GM12878 (cell line): ENCODE measurements around the gene LGI4. TPM values are rescaled to one million over a fixed set of nuclear protein-coding genes. Genes with fewer than 3 reads are reported as not detected.

Experiments
- ATAC-seq: fragments of 200-7000 bp; cut with Tn5 transposase; 3 replicates; pipeline ENCODE4 v1.9.1; 2020; ENCODE audit warnings: mild to moderate bottlenecking, moderate library complexity
- BruUV-seq: library from RNA; stranded (reverse); fragments of 400-500 nt; replicated peaks from 2 replicates; lab custom pipeline; 2021; lab: Mats Ljungman, UMichigan
- CTCF ChIA-PET: fragments of 300-600 bp; sonication (Branson Sonifier 250); formaldehyde crosslinking; extraction: SDS; loops from one replicate; lab custom pipeline; 2021; ENCODE audit warnings: inconsistent platforms; lab: Yijun Ruan, JAX
- POLR2A ChIA-PET: fragments of 350-600 bp; formaldehyde crosslinking; extraction: SDS; loops from one replicate; lab custom pipeline; 2021; ENCODE audit warnings: inconsistent platforms; lab: Charles Lee
- RAD21 ChIA-PET: fragments of 300-600 bp; sonication (Branson Sonifier 250); formaldehyde crosslinking; loops from one replicate; lab custom pipeline; 2023; ENCODE audit warnings: antibody characterized with exemption; ENCODE audit not compliant: unreplicated experiment; lab: Charles Lee
- SMC1A ChIA-PET: fragments of 300-600 bp; sonication (Branson Sonifier 250); formaldehyde crosslinking; loops from one replicate; lab custom pipeline; 2023; ENCODE audit not compliant: unreplicated experiment, uncharacterized antibody; lab: Charles Lee
- DNase-seq: peaks from one replicate; pipeline ENCODE4 v3.0.0-alpha.2; 2011; ENCODE audit warnings: low read depth, low spot score
- FAIRE-seq: peaks from 3 replicates; lab custom pipeline; 2011; peaks lifted over from hg19 to GRCh38; lab: Jason Lieb, UNC
- H2AFZ ChIP-seq: 2 replicates; pipeline ENCODE4 v1.6.0; 2011; ENCODE audit warnings: low read depth, low read length, control low read depth; ENCODE audit not compliant: control insufficient read depth
- H3K27ac ChIP-seq: 2 replicates; pipeline ENCODE4 v1.5.1; 2011; ENCODE audit warnings: control low read depth; ENCODE audit not compliant: control insufficient read depth, insufficient read depth
- H3K27me3 ChIP-seq, 2 experiments: replicated peaks in 1 of 2; 2 replicates each; pipeline versions ENCODE4 v1.6.0 to v1.6.1; 2011; ENCODE audit warnings: low read length in 1 of 2; ENCODE audit not compliant: control insufficient read depth in 2 of 2, insufficient read depth in 2 of 2
- H3K36me3 ChIP-seq, 2 experiments: 2 replicates each; pipeline ENCODE4 v1.5.1; 2011; ENCODE audit warnings: low read length in 1 of 2; ENCODE audit not compliant: control insufficient read depth in 2 of 2, insufficient read depth in 2 of 2
- H3K4me1 ChIP-seq: 2 replicates; pipeline ENCODE4 v1.6.1; 2011; ENCODE audit warnings: mild to moderate bottlenecking, low read length, moderate library complexity, mixed read lengths; ENCODE audit not compliant: control insufficient read depth, insufficient read depth
- H3K4me2 ChIP-seq: 2 replicates; pipeline ENCODE4 v1.6.0; 2011; ENCODE audit warnings: control low read depth; ENCODE audit not compliant: control insufficient read depth, insufficient read depth
- H3K4me3 ChIP-seq: fragments of 200-600 bp; sonication (generic); 2 replicates; pipeline ENCODE4 v1.5.1; 2016
- H3K79me2 ChIP-seq: 2 replicates; pipeline ENCODE4 v1.6.0; 2011; ENCODE audit warnings: low read length; ENCODE audit not compliant: control insufficient read depth, insufficient read depth
- H3K9ac ChIP-seq: 2 replicates; pipeline ENCODE4 v1.8.0; 2011; ENCODE audit warnings: low read length, control low read depth, mixed read lengths; ENCODE audit not compliant: control insufficient read depth, insufficient read depth
- H3K9me3 ChIP-seq: replicated peaks from 3 replicates; pipeline ENCODE4 v1.5.1; 2011; ENCODE audit warnings: mild to moderate bottlenecking, low read length; ENCODE audit not compliant: control insufficient read depth, insufficient read depth
- H4K20me1 ChIP-seq: 2 replicates; pipeline ENCODE4 v1.6.0; 2011; ENCODE audit not compliant: control insufficient read depth, insufficient read depth
- EP300 ChIP-seq, 2 experiments: fragments of 150-350 bp in 1 of 2; IDR thresholded peaks; 2 replicates each; pipeline ENCODE4 v1.6.1; 2011 to 2012; ENCODE audit warnings: low read depth in 2 of 2, low read length in 2 of 2, borderline replicate concordance in 1 of 2, improper control_type of control experiment in 1 of 2, inconsistent platforms in 1 of 2; ENCODE audit not compliant: control insufficient read depth in 1 of 2
- FOXK2 ChIP-seq: fragments of 450-650 bp; IDR thresholded peaks from 2 replicates; pipeline ENCODE4 v1.6.1; 2017; ENCODE audit warnings: mild to moderate bottlenecking, moderate library complexity
- FOXM1 ChIP-seq: IDR thresholded peaks from 2 replicates; pipeline ENCODE4 v1.6.1; 2012; ENCODE audit warnings: low read depth, mild to moderate bottlenecking, inconsistent platforms, low read length, moderate library complexity
- KAT2A ChIP-seq: conservative IDR thresholded peaks from 2 replicates; pipeline ENCODE4 v1.6.1; 2011; ENCODE audit warnings: low read depth, low read length; ENCODE audit not compliant: control insufficient read depth
- KLF5 ChIP-seq: fragments of 450-650 bp; IDR thresholded peaks from 2 replicates; pipeline ENCODE4 v1.6.1; 2014; ENCODE audit warnings: mild to moderate bottlenecking; ENCODE audit not compliant: partially characterized antibody
- MEF2A ChIP-seq: IDR thresholded peaks from 2 replicates; pipeline ENCODE4 v1.6.1; 2011; ENCODE audit warnings: low read depth, mild to moderate bottlenecking, low read length, moderate library complexity; ENCODE audit not compliant: insufficient read depth
- POLR2AphosphoS5 ChIP-seq: IDR thresholded peaks from 2 replicates; pipeline ENCODE4 v1.6.1; 2011; ENCODE audit warnings: mild to moderate bottlenecking, low read length, inconsistent platforms
- RBBP5 ChIP-seq: fragments of 200-600 bp; sonication (generic); conservative IDR thresholded peaks from 2 replicates; pipeline ENCODE4 v1.6.1; 2016
- SIX5 ChIP-seq: IDR thresholded peaks from 2 replicates; pipeline ENCODE4 v1.6.1; 2011; ENCODE audit warnings: mild to moderate bottlenecking, low read depth, low read length, moderate library complexity; ENCODE audit not compliant: severe bottlenecking
- TCF3 ChIP-seq: IDR thresholded peaks from 2 replicates; pipeline ENCODE4 v1.6.1; 2012; ENCODE audit warnings: low read depth, mild to moderate bottlenecking, low read length, borderline replicate concordance; ENCODE audit not compliant: insufficient read depth
- YY1 ChIP-seq: IDR thresholded peaks from 2 replicates; pipeline ENCODE4 v1.6.1; 2011; ENCODE audit warnings: low read depth, mild to moderate bottlenecking, low read length
- ZBED1 ChIP-seq: IDR thresholded peaks from 2 replicates; pipeline ENCODE4 v1.6.1; 2016; ENCODE audit warnings: borderline replicate concordance
- ZNF384 ChIP-seq: IDR thresholded peaks from 2 replicates; pipeline ENCODE4 v1.6.1; 2012; ENCODE audit warnings: low read depth, mild to moderate bottlenecking, low read length, improper control_type of control experiment, borderline replicate concordance
- ZSCAN29 ChIP-seq: fragments of 450-650 bp; IDR thresholded peaks from 2 replicates; pipeline ENCODE4 v1.6.1; 2017; ENCODE audit warnings: mild to moderate bottlenecking, moderate library complexity
- WGBS: methylation state at CpG from one replicate; pipeline ENCODE4 v1.1.6; 2016; ENCODE audit warnings: low lambda C conversion rate; ENCODE audit not compliant: insufficient replicate concordance, insufficient coverage; ENCODE audit errors: missing lambda C conversion rate; 5-methylcytosine and 5-hydroxymethylcytosine counted together
- in situ Hi-C: fragments of 300-500 bp; cut with MboI; formaldehyde crosslinking; loops from 9 replicates; pipeline ENCODE4 v1.14.3; 2018; ENCODE audit warnings: mixed read lengths
- intact Hi-C: fragments of 100-400 bp; cut with micrococcal nuclease; formaldehyde crosslinking; loops from one replicate; pipeline ENCODE4 v1.14.2; 2022; ENCODE audit not compliant: unreplicated experiment
- polyA plus RNA-seq, 11 experiments: library from polyadenylated mRNA; depleted of rRNA in 4 of 11; unstranded in 6 of 11; stranded (reverse) in 5 of 11; fragments of >200 nt; fragmentation: Nextera tagmentation in 4 of 11; fragmentation: Illumina TruSeq in 1 of 11; extraction: Ambion mirVana in 4 of 11; extraction: Trizol in 1 of 11; gene quantifications; 1 replicate in 1 of 11; 2 replicates in 10 of 11; pipeline versions ENCODE4 v1.2.1 to v1.2.3, GENCODE V29; 2011 to 2016; ENCODE audit warnings: inconsistent platforms in 2 of 11, missing spikeins in 2 of 11, low read depth in 1 of 11
- total RNA-seq, 4 experiments: library from RNA; depleted of rRNA in 3 of 4; stranded (reverse); fragments of >200 nt in 3 of 4; fragmentation: Illumina TruSeq in 1 of 4; extraction: Trizol in 1 of 4; gene quantifications; 2 replicates each; pipeline versions ENCODE4 v1.2.1 to v1.2.3, GENCODE V29; 2013 to 2021
- TF ChIP-seq, protein P1 (sequence below): fragments of 150-350 bp; IDR thresholded peaks from 2 replicates; pipeline ENCODE4 v1.6.1; 2014; ENCODE audit warnings: mild to moderate bottlenecking, low read depth, low read length
- TF ChIP-seq, protein P2 (sequence below): IDR thresholded peaks from 2 replicates; pipeline ENCODE4 v1.6.1; 2012; ENCODE audit warnings: mild to moderate bottlenecking, low read depth, low read length
- TF ChIP-seq, protein P3 (sequence below): fragments of 450-650 bp; IDR thresholded peaks from 2 replicates; pipeline ENCODE4 v1.6.1; 2017; ENCODE audit warnings: low read depth, mild to moderate bottlenecking, moderate library complexity
- TF ChIP-seq, protein P4 (sequence below): IDR thresholded peaks from 2 replicates; pipeline ENCODE4 v1.6.1; 2011; ENCODE audit warnings: low read depth, low read length, improper control_type of control experiment, borderline replicate concordance

The LGI4 gene
- total and polyA plus RNA-seq, 10 of the 15 experiments (the other 5 are each of a cell fraction or from before 2014, with no cell fraction given) = 0.11 TPM; not detected in 9

DNA sequence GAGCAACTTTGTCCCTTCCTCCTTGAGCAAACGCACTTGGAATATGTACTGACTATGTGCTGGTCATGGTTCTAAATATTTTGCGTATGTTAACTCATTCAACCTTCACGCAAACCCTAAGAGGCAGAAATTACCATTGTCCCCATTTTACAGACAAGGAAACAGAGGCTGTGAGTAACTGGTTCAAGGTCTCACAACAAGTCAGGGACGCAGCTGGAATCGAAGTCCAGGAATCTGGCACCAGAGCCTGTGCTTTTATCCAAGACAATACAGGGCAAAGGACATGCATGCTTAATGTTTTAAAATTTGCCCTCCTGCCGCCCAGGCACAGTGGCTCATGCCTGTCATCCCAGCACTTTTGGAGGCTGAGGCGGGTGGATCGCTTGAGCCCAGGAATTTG lies 24.7 kb upstream of the LGI4 start:
- no peak for FAIRE-seq
- no TSS peak for BruUV-seq
- no peak for TF ChIP-seq SIX5
- TF ChIP-seq, protein P1, sequence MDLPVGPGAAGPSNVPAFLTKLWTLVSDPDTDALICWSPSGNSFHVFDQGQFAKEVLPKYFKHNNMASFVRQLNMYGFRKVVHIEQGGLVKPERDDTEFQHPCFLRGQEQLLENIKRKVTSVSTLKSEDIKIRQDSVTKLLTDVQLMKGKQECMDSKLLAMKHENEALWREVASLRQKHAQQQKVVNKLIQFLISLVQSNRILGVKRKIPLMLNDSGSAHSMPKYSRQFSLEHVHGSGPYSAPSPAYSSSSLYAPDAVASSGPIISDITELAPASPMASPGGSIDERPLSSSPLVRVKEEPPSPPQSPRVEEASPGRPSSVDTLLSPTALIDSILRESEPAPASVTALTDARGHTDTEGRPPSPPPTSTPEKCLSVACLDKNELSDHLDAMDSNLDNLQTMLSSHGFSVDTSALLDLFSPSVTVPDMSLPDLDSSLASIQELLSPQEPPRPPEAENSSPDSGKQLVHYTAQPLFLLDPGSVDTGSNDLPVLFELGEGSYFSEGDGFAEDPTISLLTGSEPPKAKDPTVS = no peak
- no peak for TF ChIP-seq ZBED1
- TF ChIP-seq ZNF384 = no peak
- no peak for TF ChIP-seq KAT2A
- no peak for TF ChIP-seq TCF3
- TF ChIP-seq POLR2AphosphoS5 = no peak
- no peak for TF ChIP-seq ZSCAN29
- TF ChIP-seq, protein P2, sequence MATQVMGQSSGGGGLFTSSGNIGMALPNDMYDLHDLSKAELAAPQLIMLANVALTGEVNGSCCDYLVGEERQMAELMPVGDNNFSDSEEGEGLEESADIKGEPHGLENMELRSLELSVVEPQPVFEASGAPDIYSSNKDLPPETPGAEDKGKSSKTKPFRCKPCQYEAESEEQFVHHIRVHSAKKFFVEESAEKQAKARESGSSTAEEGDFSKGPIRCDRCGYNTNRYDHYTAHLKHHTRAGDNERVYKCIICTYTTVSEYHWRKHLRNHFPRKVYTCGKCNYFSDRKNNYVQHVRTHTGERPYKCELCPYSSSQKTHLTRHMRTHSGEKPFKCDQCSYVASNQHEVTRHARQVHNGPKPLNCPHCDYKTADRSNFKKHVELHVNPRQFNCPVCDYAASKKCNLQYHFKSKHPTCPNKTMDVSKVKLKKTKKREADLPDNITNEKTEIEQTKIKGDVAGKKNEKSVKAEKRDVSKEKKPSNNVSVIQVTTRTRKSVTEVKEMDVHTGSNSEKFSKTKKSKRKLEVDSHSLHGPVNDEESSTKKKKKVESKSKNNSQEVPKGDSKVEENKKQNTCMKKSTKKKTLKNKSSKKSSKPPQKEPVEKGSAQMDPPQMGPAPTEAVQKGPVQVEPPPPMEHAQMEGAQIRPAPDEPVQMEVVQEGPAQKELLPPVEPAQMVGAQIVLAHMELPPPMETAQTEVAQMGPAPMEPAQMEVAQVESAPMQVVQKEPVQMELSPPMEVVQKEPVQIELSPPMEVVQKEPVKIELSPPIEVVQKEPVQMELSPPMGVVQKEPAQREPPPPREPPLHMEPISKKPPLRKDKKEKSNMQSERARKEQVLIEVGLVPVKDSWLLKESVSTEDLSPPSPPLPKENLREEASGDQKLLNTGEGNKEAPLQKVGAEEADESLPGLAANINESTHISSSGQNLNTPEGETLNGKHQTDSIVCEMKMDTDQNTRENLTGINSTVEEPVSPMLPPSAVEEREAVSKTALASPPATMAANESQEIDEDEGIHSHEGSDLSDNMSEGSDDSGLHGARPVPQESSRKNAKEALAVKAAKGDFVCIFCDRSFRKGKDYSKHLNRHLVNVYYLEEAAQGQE = no peak
- TF ChIP-seq MEF2A = no peak
- no peak for TF ChIP-seq RBBP5
- no peak for TF ChIP-seq FOXM1
- TF ChIP-seq, protein P3, sequence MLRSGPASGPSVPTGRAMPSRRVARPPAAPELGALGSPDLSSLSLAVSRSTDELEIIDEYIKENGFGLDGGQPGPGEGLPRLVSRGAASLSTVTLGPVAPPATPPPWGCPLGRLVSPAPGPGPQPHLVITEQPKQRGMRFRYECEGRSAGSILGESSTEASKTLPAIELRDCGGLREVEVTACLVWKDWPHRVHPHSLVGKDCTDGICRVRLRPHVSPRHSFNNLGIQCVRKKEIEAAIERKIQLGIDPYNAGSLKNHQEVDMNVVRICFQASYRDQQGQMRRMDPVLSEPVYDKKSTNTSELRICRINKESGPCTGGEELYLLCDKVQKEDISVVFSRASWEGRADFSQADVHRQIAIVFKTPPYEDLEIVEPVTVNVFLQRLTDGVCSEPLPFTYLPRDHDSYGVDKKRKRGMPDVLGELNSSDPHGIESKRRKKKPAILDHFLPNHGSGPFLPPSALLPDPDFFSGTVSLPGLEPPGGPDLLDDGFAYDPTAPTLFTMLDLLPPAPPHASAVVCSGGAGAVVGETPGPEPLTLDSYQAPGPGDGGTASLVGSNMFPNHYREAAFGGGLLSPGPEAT = no peak
- TF ChIP-seq KLF5 = no peak
- TF ChIP-seq, protein P4, sequence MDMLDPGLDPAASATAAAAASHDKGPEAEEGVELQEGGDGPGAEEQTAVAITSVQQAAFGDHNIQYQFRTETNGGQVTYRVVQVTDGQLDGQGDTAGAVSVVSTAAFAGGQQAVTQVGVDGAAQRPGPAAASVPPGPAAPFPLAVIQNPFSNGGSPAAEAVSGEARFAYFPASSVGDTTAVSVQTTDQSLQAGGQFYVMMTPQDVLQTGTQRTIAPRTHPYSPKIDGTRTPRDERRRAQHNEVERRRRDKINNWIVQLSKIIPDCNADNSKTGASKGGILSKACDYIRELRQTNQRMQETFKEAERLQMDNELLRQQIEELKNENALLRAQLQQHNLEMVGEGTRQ = no peak
- TF ChIP-seq YY1 = no peak
- no peak for TF ChIP-seq FOXK2
- TF ChIP-seq EP300 (IDR thresholded peaks at IDR 0.05; ENCODE audit: borderline replicate concordance in 1 of 2, control insufficient read depth in 1 of 2, low read depth in 2 of 2, low read length in 2 of 2) = no peak

More for the DNA sequence above, 24.7 kb upstream of the LGI4 start:
- ChIA-PET POLR2A (interaction anchor here (0.6 to 1.6 kb wide), 2 partner anchors 46 to 944 kb away, joined by 4 to 6 read pairs; no protein-coding TSS in a partner anchor), RAD21 (no interaction called here), CTCF (interaction anchor here (2.2 to 3.7 kb wide), 2 partner anchors 18 to 46 kb away, joined by 7 to 19 read pairs; no protein-coding TSS in a partner anchor), SMC1A (no interaction called here)
- WGBS = 98% methylated on average over 8 of the region's 8 CpGs
- Histone ChIP-seq H3K9me3 (peaks cover 18% of the 10 kb centered on the region), H3K9ac (no peak overlapping the region), H3K79me2 (peaks cover 17% of the 10 kb centered on the region), H2AFZ (no peak overlapping the region), H3K4me1 (peaks cover 6% of the 10 kb centered on the region; the same call in 1 of the 2 replicates), H3K27ac (no peak overlapping the region), H3K4me3 (no peak overlapping the region), H3K4me2 (no peak overlapping the region), H4K20me1 (no peaks in the 10 kb centered on the region), H3K36me3 (peaks cover 16 to 46% of the 10 kb centered on the region in 2 experiments), H3K27me3 (no peaks in the 10 kb centered on the region)
- in situ Hi-C loops (no loop called here), intact Hi-C loops (loop anchor here (5.0 kb wide), 1 partner anchor 48 kb away; no protein-coding TSS in a partner anchor)
- ATAC-seq (no peak), DNase-seq (no peak)
